Bladder microvascular endothelial cell (primary cell): Measurements from ENCODE around the gene C4orf54. TPM values are rescaled to one million over a fixed set of nuclear protein-coding genes. Genes with fewer than 3 reads are reported as not detected.

ENCODE experiments used
- total RNA-seq: library from RNA; depleted of rRNA; stranded (reverse); fragments of >200 nt; gene quantifications from 2 replicates; pipeline ENCODE4 v1.2.3, GENCODE V29; 2014

C4orf54 gene
- total RNA-seq, result under 0.01 and 0.06 TPM in 2 replicates

GRCh38 chr4:99657798-99658197 lies at the start of gene C4orf54:
TSS of gene C4orf54 (minus strand) at chr4:99657828. CDS start at chr4:99654648, 3,180 bp downstream.

Other genes with a start within 250 kb of the C4orf54 start
- not detected in 2 replicates for gene ADH7, start 222.5 kb downstream of the C4orf54 start, total RNA-seq
- gene C4orf17, start 146.8 kb downstream of the C4orf54 start, total RNA-seq, result not detected in 2 replicates
- 5.0 and 7.8 TPM in 2 replicates for gene TRMT10A, start 93.8 kb downstream of the C4orf54 start, total RNA-seq
- not detected in 2 replicates for gene MTTP, start 83.0 kb downstream of the C4orf54 start, total RNA-seq
- not detected in 2 replicates for gene DAPP1, start 159.0 kb upstream of the C4orf54 start, total RNA-seq
- gene LAMTOR3, start 236.6 kb upstream of the C4orf54 start, total RNA-seq, result 9.9 and 40.0 TPM in 2 replicates